Activated CD8-positive, alpha-beta memory T cell treated with anti-CD3 and anti-CD28 coated beads, Interleukin-2, amount 50 U/mL, for 48 hours (primary cell): ENCODE measurements around the gene VAV3.
"Not testable (repeated sequence)": the region's sequence is repeated elsewhere in the genome, so short reads cannot be mapped to it uniquely, and the experiment has no call there.

Experiments
- DNase-seq: peaks from one replicate; pipeline ENCODE4 v3.0.0-alpha.2; 2020

VAV3 gene

GRCh38 chr1:107786203-107786845 is 178.7 kb downstream of the VAV3 start:
- no peak for DNase-seq

GRCh38 chr1:107785496-107786202 is 179.3 kb downstream of the VAV3 start:
- no peak for DNase-seq

- no peak for DNase-seq
Observed at GRCh38 chr1:107782217-107782845, 182.6 kb downstream of the VAV3 start.

- DNase-seq, result no peak
Observed at GRCh38 chr1:107781245-107781644, 183.7 kb downstream of the VAV3 start.

GRCh38 chr1:107777664-107778047 is 187.3 kb downstream of the VAV3 start:
- DNase-seq, result no peak

- no peak for DNase-seq
Observed at GRCh38 chr1:107776900-107777663, 187.9 kb downstream of the VAV3 start.

GRCh38 chr1:107771377-107771776 is 193.6 kb downstream of the VAV3 start:
- DNase-seq, result no peak

- no peak for DNase-seq
Observed at GRCh38 chr1:107767156-107767582, 197.8 kb downstream of the VAV3 start.

GRCh38 chr1:107766533-107766932 is 198.4 kb downstream of the VAV3 start:
- no peak for DNase-seq

- DNase-seq, result no peak
Observed at GRCh38 chr1:107762751-107763390, 202.1 kb downstream of the VAV3 start.

GRCh38 chr1:107760065-107760464 is 204.9 kb downstream of the VAV3 start:
- DNase-seq, result no peak

GRCh38 chr1:107750364-107750959 is 214.5 kb downstream of the VAV3 start:
- DNase-seq, result peak; percentile 56

GRCh38 chr1:107748531-107748930 is 216.4 kb downstream of the VAV3 start:
- DNase-seq, result no peak

GRCh38 chr1:107741242-107741641 is 223.7 kb downstream of the VAV3 start:
- DNase-seq, result no peak

- DNase-seq, result no peak
Observed at GRCh38 chr1:107740579-107740978, 224.4 kb downstream of the VAV3 start.

GRCh38 chr1:107739651-107740050 is 225.3 kb downstream of the VAV3 start:
- DNase-seq, result no peak

- DNase-seq, result no peak
Observed at GRCh38 chr1:107739201-107739600, 225.8 kb downstream of the VAV3 start.

- not testable (repeated sequence) for DNase-seq
Observed at GRCh38 chr1:107733401-107733800, 231.6 kb downstream of the VAV3 start.

- no peak for DNase-seq
Observed at GRCh38 chr1:107727866-107728265, 237.1 kb downstream of the VAV3 start.

- no peak for DNase-seq
Observed at GRCh38 chr1:107726860-107727259, 238.1 kb downstream of the VAV3 start.

GRCh38 chr1:107724648-107725047 is 240.3 kb downstream of the VAV3 start:
- no peak for DNase-seq

GRCh38 chr1:107720210-107720609 is 244.8 kb downstream of the VAV3 start:
- DNase-seq, result not testable (repeated sequence)
